Measurements from ENCODE around the gene LILRA6. TPM values are rescaled to one million over a fixed set of nuclear protein-coding genes. Genes with fewer than 3 reads are reported as not detected.
"Not testable (repeated sequence)": the region's sequence is repeated elsewhere in the genome, so short reads cannot be mapped to it uniquely, and the experiment has no call there.

The LILRA6 gene
- total RNA-seq, 1 donor from 2014 or later: 1.4 TPM

- DNase-seq: no peak
These were observed 19.9 kb upstream of the LILRA6 start for GRCh38 chr19:54262470-54262869.

DNA sequence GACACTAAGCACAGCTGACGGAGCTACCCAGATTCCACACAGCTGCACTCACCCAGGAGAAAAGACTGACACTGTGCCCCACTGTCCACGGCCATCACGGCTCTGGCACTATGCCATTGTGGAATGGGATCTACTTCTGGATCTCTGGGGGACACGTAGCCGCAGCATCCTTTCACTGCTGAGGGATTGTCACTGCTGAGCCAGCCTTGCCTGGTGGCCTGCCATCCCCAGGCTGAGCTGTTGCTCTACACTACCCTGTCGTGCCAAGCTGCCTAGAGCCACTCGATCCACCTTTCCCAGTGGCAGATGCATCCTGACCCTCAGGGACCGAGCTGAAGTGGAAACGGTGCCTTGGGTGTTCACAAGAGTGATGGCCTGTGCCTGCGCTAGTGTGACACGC lies 19.5 kb upstream of the LILRA6 start:
- DNase-seq: no peak

DNA sequence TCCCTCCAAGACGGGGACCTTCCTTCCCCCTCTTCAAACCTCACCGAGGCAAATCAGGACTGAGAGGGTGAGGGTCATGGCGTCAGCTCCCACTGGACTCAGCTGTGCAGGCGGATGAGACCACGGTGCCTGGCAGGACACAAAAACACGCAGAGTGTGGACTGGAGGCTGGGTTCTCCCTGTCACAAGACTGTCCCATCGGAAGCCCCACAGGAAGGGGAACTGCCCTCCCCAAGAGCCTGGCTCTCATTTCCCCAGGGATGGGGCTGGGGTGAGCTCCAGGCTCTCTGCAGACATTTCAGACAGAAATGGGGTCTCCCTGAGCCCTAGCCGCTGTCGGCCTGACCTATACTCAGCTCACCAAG lies 14.5 kb upstream of the LILRA6 start, which contains the start of gene LILRB5:
Gene LILRB5, minus strand, starts transcription at position 158 of the 365 bp plus-strand sequence. Its CDS starts 80 bp downstream, at position 78.
- DNase-seq: no peak

DNA sequence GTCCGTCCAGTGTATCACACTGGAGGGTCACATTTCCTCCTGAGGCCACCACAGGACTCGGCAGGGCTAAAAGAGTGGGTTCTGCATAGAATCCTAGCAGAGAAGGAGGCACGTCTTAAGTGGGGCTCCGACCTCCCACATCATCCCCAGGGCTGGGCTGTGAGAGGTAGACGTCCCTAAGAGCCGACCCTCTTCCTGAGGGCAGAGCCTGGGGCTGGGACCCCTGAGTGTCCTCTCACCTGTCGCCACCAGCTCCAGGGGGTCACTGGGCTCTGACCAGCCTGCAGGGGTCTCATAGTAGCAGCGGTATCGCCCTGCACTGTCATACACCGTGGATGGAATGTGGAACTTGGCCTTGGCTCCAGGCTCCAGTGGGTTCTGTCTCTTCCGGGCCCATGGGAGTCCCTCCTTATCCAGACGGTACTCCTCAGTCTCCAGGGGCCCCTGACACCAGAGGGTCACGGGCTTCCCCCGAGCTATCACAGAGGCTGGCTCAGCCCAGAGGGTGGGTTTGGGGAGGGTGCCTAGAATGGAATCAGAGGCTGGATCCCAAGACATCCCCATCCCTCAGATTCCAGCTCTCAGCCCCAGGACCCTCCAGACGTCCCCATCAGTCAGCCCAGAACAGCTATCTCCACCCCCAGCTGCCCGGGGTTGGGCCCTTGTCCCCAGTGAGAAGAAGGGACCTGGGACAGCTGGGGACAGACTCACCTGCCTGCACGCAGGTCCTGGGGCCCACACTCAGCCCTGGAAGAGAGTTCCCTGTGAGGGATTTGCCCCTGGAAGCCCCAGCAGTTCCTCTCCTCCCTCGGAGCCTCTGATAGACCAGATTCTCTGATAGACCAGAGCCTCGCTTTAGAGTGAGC lies 13.9 kb upstream of the LILRA6 start:
- DNase-seq: no peak

- DNase-seq: no peak
These were observed 12.7 kb upstream of the LILRA6 start for GRCh38 chr19:54255105-54255775.

DNA sequence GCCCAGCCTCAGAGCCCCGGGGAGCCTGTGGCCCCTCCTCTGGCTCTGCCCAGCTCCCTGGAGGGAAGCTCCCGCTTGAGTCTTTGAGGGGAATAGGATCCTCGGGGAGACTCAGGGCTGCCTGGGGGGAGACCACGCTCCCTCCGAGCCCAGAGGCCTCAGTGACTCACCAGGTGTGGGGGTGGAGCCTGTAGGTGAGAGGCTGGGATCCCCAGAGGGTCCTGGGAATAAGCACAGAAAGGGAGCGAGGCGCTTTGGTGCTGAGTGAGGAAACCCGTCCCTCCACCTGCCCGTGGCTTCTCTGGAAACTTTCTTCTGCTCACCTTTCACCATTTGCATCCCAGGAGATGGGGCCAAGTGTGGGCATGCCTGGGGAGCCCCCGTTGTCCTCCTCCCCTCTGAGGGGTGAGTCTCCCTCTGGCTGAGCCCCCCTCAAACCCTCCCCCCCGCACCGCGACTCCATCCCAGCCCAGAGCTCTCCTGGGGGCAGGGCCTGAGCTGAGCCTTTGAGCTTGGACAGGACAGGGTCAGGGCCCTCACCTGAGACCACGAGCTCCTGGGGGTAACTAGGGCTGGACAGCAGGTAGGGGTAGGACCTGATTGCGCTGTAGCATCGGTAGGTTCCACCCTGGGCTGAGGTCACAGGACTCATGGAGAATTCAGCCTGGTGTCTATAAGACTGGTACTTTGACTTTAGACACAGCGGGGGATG lies 11.8 kb upstream of the LILRA6 start:
- DNase-seq: no peak

DNA sequence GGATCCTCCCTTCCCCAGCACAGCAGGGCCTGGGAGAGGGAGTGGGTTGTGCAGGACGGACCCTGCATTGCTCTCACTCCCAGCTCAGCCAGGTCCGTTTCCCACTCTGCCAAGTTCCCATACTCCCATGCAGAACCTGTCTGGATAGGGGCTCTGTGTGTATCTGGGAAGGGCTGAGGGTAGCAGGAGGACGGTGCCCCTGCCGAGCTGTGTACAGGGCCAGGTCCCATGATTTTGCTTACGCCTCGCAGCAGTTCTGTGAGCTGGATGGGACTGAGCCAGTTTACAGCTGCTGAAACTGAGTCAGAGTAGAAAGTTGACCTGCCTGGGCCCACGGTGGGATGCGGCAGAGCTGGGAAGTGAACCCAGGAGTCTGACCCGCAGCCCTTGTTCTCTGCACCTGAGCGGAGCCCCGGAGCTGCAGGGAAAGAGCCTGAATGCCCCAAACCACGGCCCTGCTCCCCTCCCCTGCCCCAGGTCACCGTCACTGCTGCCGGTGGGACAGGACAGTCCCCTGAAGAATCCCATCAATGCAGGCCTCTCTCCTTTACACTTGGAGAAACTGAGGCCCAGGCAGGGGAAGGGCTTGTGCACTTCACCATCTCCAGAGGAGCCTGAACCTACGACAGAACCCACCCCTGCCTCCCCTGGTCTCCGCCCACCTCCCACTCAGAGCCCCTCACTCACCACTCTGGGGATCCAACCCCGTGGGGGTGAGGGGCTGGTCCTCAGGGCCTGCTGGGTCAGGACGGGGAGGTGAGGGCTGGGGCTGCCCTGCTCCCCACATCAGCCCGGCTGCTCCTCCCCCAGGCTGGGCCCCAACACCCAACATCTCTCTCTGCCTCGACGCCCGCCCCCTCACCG lies 11.0 kb upstream of the LILRA6 start:
- DNase-seq: no peak

- DNase-seq: no peak
These were observed 10.3 kb upstream of the LILRA6 start for GRCh38 chr19:54252845-54253244.

DNA sequence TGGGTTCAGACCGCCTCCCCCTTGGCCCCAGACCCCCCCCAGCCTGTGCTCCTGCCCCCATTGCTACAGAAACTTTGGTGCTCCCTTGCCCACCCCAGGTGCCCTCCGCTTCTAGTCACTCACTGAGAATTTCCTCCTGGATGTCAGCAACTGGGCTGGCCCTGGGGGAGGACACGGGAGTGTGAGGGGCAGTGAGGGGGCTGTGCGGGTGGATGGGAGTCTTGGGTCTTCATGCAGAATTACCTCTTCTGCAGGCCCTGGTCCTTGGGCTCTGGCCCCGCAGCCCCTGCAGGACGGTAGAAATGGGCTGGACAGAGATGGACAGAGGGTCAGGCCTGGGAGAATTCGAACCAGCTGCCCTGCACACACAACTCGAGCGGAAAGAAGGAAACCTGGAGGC lies 9.7 kb upstream of the LILRA6 start:
- DNase-seq: no peak

DNA sequence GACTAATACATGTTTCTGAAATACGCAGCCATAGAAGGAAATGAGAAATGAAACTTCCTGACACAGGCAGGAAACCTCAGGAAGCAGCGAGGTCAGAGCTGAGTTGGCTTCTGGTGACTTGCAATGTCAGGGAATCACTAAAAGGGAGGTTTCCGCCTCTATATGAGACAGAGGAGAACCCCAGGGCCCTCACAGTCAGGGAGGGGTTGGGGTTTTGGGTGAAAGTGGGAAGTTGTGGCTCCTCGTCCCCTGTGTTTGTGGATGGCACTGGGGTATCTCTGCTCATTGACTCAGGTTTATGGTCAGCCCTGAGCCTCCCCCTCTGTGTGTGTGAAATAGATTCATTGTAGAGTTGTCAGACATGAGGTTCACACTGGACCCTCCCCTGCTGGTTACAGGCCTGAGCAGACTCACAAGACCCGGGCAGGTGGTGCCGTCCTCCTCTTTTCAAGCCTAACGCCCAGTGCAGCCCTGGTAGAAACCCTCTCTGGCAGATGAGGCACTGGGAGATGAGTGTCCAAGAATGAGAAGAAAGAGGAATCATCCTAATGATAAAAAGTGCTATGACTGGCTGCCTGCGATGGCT lies 5.5 kb upstream of the LILRA6 start:
- no peak for DNase-seq

DNA sequence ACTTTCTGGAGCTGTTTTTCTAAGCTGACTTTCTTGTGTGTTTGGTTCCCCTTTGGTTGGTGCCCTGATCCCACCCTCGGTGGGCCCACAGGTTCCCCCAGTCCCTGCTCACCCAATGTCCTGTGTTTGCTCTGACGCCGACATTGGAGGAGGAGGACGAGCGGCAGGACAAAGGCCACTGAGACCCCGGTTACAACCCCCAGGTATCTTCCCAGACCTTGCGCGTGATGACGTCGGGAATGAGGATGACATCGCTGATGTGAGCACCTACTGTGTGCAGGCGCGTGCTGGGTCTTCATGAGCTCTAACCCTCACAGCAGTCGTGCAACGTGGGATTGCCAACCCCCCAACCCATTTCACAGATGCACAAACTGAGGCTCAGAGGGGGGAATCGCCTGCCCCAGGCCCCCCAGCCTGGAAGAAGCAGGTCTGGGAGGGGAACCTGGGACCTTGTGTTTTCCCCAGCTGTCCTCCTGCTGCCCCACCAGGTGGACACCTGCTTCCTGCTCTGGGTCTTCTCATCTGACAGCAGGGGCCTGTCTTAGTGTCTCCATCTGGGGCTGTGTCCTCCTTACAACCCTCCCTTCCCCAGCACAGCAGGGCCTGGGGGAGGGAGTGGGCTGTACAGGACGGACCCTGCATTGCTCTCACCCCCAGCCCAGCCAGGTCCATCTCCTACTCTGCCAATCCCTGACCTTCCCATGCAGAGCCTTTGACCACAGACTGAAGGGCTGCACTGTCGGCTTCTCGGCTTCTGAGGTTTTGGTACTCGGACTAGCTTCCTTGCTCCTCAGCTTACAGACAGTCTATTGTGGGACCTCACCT lies 4.7 kb upstream of the LILRA6 start:
- DNase-seq: no peak

GRCh38 chr19:54245936-54246335 lies 3.3 kb upstream of the LILRA6 start:
- no peak for DNase-seq

DNA sequence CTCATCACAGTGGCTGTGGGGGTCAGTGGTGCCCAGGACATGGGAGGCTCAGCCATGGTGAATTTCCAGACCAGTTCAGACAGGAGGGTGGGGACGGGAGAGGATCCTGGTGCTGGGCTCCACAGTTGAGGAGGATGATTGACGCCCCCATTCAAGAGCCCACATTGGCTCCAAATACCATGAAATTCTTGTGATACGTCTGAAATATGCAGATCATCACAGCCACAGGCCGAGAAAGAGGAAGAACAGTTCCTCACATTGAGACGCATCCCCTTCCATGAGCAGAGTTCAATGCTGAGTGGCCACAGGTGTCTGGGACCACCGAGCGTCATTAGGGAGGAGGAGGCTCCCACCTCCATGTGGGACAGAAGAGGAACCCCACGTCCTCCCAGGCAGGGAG lies 1.2 kb upstream of the LILRA6 start:
- DNase-seq: not testable (repeated sequence)

DNA sequence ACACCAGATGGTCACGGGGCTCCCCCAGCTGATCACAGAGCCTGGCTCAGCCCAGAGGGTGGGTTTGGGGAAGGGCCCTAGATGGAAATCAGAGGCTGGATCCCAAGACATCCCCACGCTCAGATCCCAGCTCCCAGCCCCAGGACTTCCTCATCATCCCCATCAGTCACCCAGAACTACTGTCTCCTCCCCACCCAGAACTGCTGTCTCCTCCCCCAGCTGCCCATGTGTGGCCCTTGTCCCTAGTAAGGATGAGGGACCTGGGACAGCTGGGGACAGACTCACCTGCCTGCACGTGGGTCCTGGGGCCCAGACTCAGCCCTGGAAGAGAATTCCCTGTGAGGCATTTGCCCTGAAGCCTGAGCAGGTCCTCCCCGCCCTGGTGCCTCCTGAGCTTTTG lies 356 bp downstream of the LILRA6 start:
- not testable (repeated sequence) for DNase-seq

GRCh38 chr19:54240372-54241336 lies 1.9 kb downstream of the LILRA6 start:
- not testable (repeated sequence) for DNase-seq

- DNase-seq: not testable (repeated sequence)
These were observed 2.9 kb downstream of the LILRA6 start for GRCh38 chr19:54239491-54240371.

GRCh38 chr19:54233941-54234340 lies 8.6 kb downstream of the LILRA6 start:
- no peak for DNase-seq

All from skin of body (tissue), 2 donors.